Colonic mucosa (tissue), 4 donors: ENCODE results near the gene POLR3B. TPM values are rescaled to one million over a fixed set of nuclear protein-coding genes. Genes with fewer than 3 reads are reported as not detected.

ENCODE experiments used
- DNase-seq: peaks from one replicate; pipeline ENCODE4 v3.0.0-alpha.2; 2020
- H3K27ac ChIP-seq: fragments of 200-600 bp; one replicate; pipeline ENCODE4 v1.8.0; 2021
- H3K27me3 ChIP-seq: fragments of 200-600 bp; one replicate; pipeline ENCODE4 v1.8.0; 2021
- H3K36me3 ChIP-seq: fragments of 200-600 bp; one replicate; pipeline ENCODE4 v1.8.0; 2021
- H3K4me1 ChIP-seq: fragments of 200-600 bp; one replicate; pipeline ENCODE4 v1.8.0; 2021; ENCODE audit warnings: mild to moderate bottlenecking
- H3K4me3 ChIP-seq: fragments of 200-600 bp; one replicate; pipeline ENCODE4 v1.8.0; 2021
- H3K9ac ChIP-seq, 2 donors: one replicate each; pipeline ENCODE4 v1.7.0; 2013; ENCODE audit warnings: control low read depth in 2 of 2, low read depth in 2 of 2, low read length in 2 of 2
- H3K9me3 ChIP-seq: fragments of 200-600 bp; one replicate; pipeline ENCODE4 v1.8.0; 2021
- intact Hi-C: fragments of 100-400 bp; cut with DNase I; formaldehyde crosslinking; loops from one replicate; pipeline ENCODE4 v1.14.1; 2022
- total RNA-seq, 2 donors: library from RNA; stranded (reverse); fragmentation: NEBNext Ultra II Directional in 1 of 2; extraction: Animal tissue kit (Norgen Biotek cat#: 25700) in 1 of 2; gene quantifications; one replicate each; pipeline ENCODE4 v1.2.1, GENCODE V29; 2021
- TF ChIP-seq, protein P1 (sequence below): fragments of 200-600 bp; IDR thresholded peaks from one replicate; pipeline ENCODE4 v1.8.0; 2022; ENCODE audit warnings: antibody characterized with exemption, mild to moderate bottlenecking
- donor health status: healthy.
- donor health status: DM: no; HTN: no; CAD: no.
- donor health status: DM: no; HTN: no; CAD: no.

POLR3B gene
- total RNA-seq, result 10 to 100 TPM in 1 of 2 donors, 1 to 10 TPM in 1; 5.7 to 10.4 TPM

- no peaks in the 10 kb centered on the region for H3K9me3 ChIP-seq
- peak within 1 kb of the TSS; percentile 83 for H3K4me3 ChIP-seq
- H3K4me1 ChIP-seq, result no peaks in the 10 kb centered on the region
- no peaks in the 10 kb centered on the region for H3K27me3 ChIP-seq
- TF ChIP-seq, protein P1, sequence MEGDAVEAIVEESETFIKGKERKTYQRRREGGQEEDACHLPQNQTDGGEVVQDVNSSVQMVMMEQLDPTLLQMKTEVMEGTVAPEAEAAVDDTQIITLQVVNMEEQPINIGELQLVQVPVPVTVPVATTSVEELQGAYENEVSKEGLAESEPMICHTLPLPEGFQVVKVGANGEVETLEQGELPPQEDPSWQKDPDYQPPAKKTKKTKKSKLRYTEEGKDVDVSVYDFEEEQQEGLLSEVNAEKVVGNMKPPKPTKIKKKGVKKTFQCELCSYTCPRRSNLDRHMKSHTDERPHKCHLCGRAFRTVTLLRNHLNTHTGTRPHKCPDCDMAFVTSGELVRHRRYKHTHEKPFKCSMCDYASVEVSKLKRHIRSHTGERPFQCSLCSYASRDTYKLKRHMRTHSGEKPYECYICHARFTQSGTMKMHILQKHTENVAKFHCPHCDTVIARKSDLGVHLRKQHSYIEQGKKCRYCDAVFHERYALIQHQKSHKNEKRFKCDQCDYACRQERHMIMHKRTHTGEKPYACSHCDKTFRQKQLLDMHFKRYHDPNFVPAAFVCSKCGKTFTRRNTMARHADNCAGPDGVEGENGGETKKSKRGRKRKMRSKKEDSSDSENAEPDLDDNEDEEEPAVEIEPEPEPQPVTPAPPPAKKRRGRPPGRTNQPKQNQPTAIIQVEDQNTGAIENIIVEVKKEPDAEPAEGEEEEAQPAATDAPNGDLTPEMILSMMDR, result peak; percentile 90
- intact Hi-C loops, result loop anchor here (5.0 kb wide), 1 partner anchor 130 kb away; no protein-coding TSS in a partner anchor
- peak within 1 kb of the TSS; percentile 67 to 97 for H3K9ac ChIP-seq
- H3K27ac ChIP-seq, result peak within 1 kb of the TSS; percentile 98
- peak; percentile 96 for DNase-seq
- no peaks in the 10 kb centered on the region for H3K36me3 ChIP-seq
Measured at GRCh38 chr12:106357549-106358395, at the start of gene POLR3B. Gene POLR3B (plus strand): TSS chr12:106357748. CDS start chr12:106357880, 132 bp downstream.

DNA sequence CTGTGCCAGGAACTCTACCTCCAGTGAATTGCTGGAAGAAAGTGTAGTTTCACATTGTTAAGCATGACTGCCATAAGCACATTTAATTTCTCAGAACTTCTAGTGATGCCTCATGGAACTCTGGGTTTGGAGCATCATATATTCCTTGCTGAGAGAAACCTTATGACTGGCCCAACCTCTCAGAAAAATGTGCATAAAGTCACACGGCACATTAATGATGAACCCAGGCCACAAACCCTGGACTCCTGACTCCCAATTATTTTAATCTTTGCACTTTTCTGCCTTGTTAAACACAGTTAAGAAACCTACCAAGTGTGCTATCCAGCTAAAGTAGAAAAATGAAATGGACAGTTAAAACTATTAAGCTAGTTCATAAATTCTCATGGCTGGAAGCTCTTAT lies 49.4 kb upstream of the POLR3B start:
- DNase-seq, result no peak
- Histone ChIP-seq H3K4me3 (no peak overlapping the region), H3K9ac (no peak overlapping the region), H3K36me3 (no peaks in the 10 kb centered on the region), H3K9me3 (no peaks in the 10 kb centered on the region), H3K27ac (no peak overlapping the region), H3K4me1 (no peaks in the 10 kb centered on the region), H3K27me3 (no peaks in the 10 kb centered on the region)
- intact Hi-C loops, result no loop called here
- TF ChIP-seq, protein P1, result no peak

DNA sequence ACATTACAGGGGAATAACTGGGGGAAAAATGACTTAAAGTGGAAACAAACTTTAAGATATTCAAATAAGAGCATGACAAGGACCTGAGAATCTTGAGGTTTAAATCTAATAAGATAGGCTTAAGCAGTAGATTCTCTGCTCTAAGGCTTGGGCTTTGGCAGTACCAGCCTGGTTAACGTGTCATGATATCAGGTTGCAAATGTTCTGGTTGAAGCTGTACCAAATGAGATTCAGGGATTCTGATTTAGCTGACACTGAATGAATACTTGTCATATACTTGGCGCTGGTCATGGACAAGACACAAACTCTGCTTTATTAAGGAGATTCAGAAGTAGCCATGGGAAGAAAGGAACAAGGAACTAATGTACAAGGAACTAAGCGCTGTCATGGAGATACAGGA lies 48.9 kb upstream of the POLR3B start:
- H3K36me3 ChIP-seq, result no peaks in the 10 kb centered on the region
- no peak overlapping the region for H3K27ac ChIP-seq
- TF ChIP-seq, protein P1, result no peak
- no peak for DNase-seq
- no peak overlapping the region for H3K4me3 ChIP-seq
- no peaks in the 10 kb centered on the region for H3K27me3 ChIP-seq
- no peaks in the 10 kb centered on the region for H3K4me1 ChIP-seq
- intact Hi-C loops, result no loop called here
- H3K9ac ChIP-seq, result no peak overlapping the region
- no peaks in the 10 kb centered on the region for H3K9me3 ChIP-seq

- no peaks in the 10 kb centered on the region for H3K27me3 ChIP-seq
- no peak overlapping the region for H3K27ac ChIP-seq
- DNase-seq, result no peak
- H3K9ac ChIP-seq, result no peak overlapping the region
- H3K36me3 ChIP-seq, result no peaks in the 10 kb centered on the region
- no peaks in the 10 kb centered on the region for H3K4me1 ChIP-seq
- no peak overlapping the region for H3K4me3 ChIP-seq
- intact Hi-C loops, result no loop called here
- TF ChIP-seq, protein P1, result no peak
- H3K9me3 ChIP-seq, result no peaks in the 10 kb centered on the region
Measured at GRCh38 chr12:106309671-106310505, 47.7 kb upstream of the POLR3B start.

DNA sequence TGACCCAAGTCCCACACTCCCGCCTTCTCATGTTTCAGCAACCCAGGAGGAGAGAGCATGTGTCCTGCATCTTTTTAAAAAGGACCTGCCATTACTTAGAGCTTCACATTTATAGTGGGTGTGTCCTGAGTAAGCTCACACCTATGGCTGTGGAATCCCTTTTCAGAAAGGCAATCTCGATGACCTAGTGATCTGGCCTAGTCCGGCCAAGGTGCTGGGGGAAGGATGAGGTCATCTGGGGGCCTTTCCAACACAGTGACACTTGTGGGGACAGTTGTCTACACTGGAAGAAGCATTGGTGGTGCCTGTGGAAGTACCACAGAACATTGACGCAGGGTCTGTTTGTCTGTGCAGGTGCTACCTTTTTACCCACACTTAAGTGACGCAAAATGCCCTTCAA lies 46.9 kb upstream of the POLR3B start:
- intact Hi-C loops, result no loop called here
- DNase-seq, result no peak
- Histone ChIP-seq H3K9me3 (no peaks in the 10 kb centered on the region), H3K27me3 (no peaks in the 10 kb centered on the region), H3K4me1 (no peaks in the 10 kb centered on the region), H3K36me3 (no peaks in the 10 kb centered on the region), H3K27ac (no peak overlapping the region), H3K4me3 (no peak overlapping the region), H3K9ac (no peak overlapping the region)
- TF ChIP-seq, protein P1, result no peak
